ENCODE data around the gene VWA8. TPM values are rescaled to one million over a fixed set of nuclear protein-coding genes. Genes with fewer than 3 reads are reported as not detected.

The VWA8 gene
- total and polyA plus RNA-seq, 2 experiments from 2014 or later, result 6.3 to 24.6 TPM

GRCh38 chr13:41645331-41645730 lies 315.6 kb downstream of the VWA8 start:
- ATAC-seq (no peak), DNase-seq (ENCODE audit: low spot score) (no peak)
- no peaks in the 10 kb centered on the region for H3K9me2 ChIP-seq (ENCODE audit: insufficient read depth)
- no peaks in the 10 kb centered on the region for H4K20me1 ChIP-seq (replicated peaks; ENCODE audit: insufficient read depth)
- H3K4me2 ChIP-seq, result no peak overlapping the region
- no peak overlapping the region for H3K27ac Mint-ChIP-seq
- H3K27ac ChIP-seq (ENCODE audit: low read depth), result no peak overlapping the region
- no peaks in the 10 kb centered on the region for H3K27me3 ChIP-seq (ENCODE audit: insufficient read depth)
- H2AFZ ChIP-seq, result no peak overlapping the region
- H3K4me3 Mint-ChIP-seq, result no peak overlapping the region
- peaks cover 4% of the 10 kb centered on the region for H3K27me3 Mint-ChIP-seq (ENCODE audit: insufficient read depth, low read depth, poor library complexity)
- no peaks in the 10 kb centered on the region for H3K36me3 Mint-ChIP-seq (ENCODE audit: low read depth)
- H3K4me1 Mint-ChIP-seq, result peaks cover 13% of the 10 kb centered on the region; the same call in 2 of the 3 replicates
- H3K4me1 ChIP-seq (ENCODE audit: insufficient read depth), result peaks cover 10% of the 10 kb centered on the region
- TF ChIP-seq ZNF114 (CRISPR knock-in tag; IDR thresholded peaks at IDR 0.05) (no peak), POLR2AphosphoS5 (IDR thresholded peaks at IDR 0.05; ENCODE audit: low read depth) (no peak), CREB1 (CRISPR knock-in tag; IDR thresholded peaks at IDR 0.05; ENCODE audit: low read depth) (no peak), CTCF (conservative IDR thresholded peaks at IDR 0.05; ENCODE audit: low read depth in 2 of 2) (no peak), EZH2 (IDR thresholded peaks at IDR 0.05; ENCODE audit: low read depth, unreplicated experiment) (no peak), NANOG (IDR thresholded peaks at IDR 0.05; ENCODE audit: borderline replicate concordance) (no peak), STAT1 (IDR thresholded peaks at IDR 0.05; ENCODE audit: unreplicated experiment) (no peak), REST (IDR thresholded peaks at IDR 0.05; ENCODE audit: unreplicated experiment) (no peak), JUNB (IDR thresholded peaks at IDR 0.05; ENCODE audit: unreplicated experiment) (no peak), ZNF331 (CRISPR knock-in tag; IDR thresholded peaks at IDR 0.05; ENCODE audit: low read depth) (no peak), EZH2phosphoT487 (IDR thresholded peaks at IDR 0.05; ENCODE audit: unreplicated experiment) (no peak), ZNF462 (CRISPR knock-in tag; IDR thresholded peaks at IDR 0.05) (no peak), ETS1 (IDR thresholded peaks at IDR 0.05) (no peak)
- H3K36me3 ChIP-seq (ENCODE audit: insufficient read depth), result no peaks in the 10 kb centered on the region
- no peaks in the 10 kb centered on the region for H3K9me3 Mint-ChIP-seq
- no peak overlapping the region for H3K4me3 ChIP-seq
- no peaks in the 10 kb centered on the region for H3F3A ChIP-seq (replicated peaks; ENCODE audit: low read depth)
- no peaks in the 10 kb centered on the region for H3K79me2 ChIP-seq (replicated peaks; ENCODE audit: insufficient read depth)

All from GM23338 (cell line).